ENCODE data around the gene STRN4.

- TF ChIP-seq CTCF (IDR thresholded peaks at IDR 0.05) (no peak), POLR2A (IDR thresholded peaks at IDR 0.05) (no peak), POLR2AphosphoS5 (IDR thresholded peaks at IDR 0.05) (no peak), EP300 (IDR thresholded peaks at IDR 0.05) (no peak)
Observed at GRCh38 chr19:46776927-46777911, 31.0 kb upstream of the STRN4 start.
